Urinary bladder (tissue), 4 donors: ENCODE data around the gene MTPN. TPM values are rescaled to one million over a fixed set of nuclear protein-coding genes. Genes with fewer than 3 reads are reported as not detected.

ENCODE experiments used
- DNase-seq: peaks from one replicate; pipeline ENCODE4 v3.0.0-alpha.2; 2015; ENCODE audit errors: extremely low spot score
- H3K27ac ChIP-seq: one replicate; pipeline ENCODE4 v1.5.1; 2013; ENCODE audit warnings: low read depth, mild to moderate bottlenecking, moderate library complexity
- H3K36me3 ChIP-seq: one replicate; pipeline ENCODE4 v1.6.1; 2013; ENCODE audit warnings: mild to moderate bottlenecking, moderate library complexity; ENCODE audit not compliant: insufficient read depth
- H3K4me1 ChIP-seq: one replicate; pipeline ENCODE4 v1.6.1; 2013; ENCODE audit warnings: mild to moderate bottlenecking, moderate library complexity; ENCODE audit not compliant: insufficient read depth
- H3K4me3 ChIP-seq: one replicate; pipeline ENCODE4 v1.5.1; 2013; ENCODE audit warnings: low read depth, low read length
- WGBS: extraction: QIAGEN DNeasy Blood & Tissue Kit; methylation state at CpG from one replicate; pipeline ENCODE4 v1.1.7; 2013; 5-methylcytosine and 5-hydroxymethylcytosine counted together
- polyA plus RNA-seq: library from polyadenylated mRNA; stranded (reverse); fragments of 200-250 nt; gene quantifications from one replicate; pipeline ENCODE4 v1.2.3, GENCODE V29; 2013
- total RNA-seq: library from RNA; depleted of rRNA; stranded (reverse); fragments of >200 nt; gene quantifications from one replicate; pipeline ENCODE4 v1.2.3, GENCODE V29; 2014
- donor health status: healthy with polysubstance abuse.
- donor health status: healthy.

Gene MTPN
- total and polyA plus RNA-seq, 2 donors: 118 to 148 TPM

DNA sequence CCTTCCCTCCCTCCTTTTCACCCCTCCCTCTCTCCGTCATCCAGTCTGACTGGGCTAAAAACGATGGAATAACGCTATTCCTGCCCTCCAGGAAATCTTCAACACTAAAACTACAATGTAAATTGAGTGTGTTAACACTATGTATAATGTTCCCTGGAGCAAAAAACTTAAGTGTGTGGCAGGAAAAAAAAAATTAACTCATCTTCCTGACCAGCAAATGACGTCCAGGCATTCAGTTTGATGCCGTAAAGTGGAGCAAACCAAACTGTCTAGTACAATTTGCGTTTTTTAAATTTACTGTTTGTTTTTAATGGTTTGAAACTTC is 545 bp upstream of the MTPN start:
- WGBS: 65% methylated on average over 6 of the region's 6 CpGs
- DNase-seq: no peak
- H3K27ac ChIP-seq: no peak overlapping the region
- no peaks in the 10 kb centered on the region for H3K36me3 ChIP-seq
- H3K4me3 ChIP-seq: peak overlapping the region; percentile 84
- H3K4me1 ChIP-seq: peaks cover 2% of the 10 kb centered on the region

DNA sequence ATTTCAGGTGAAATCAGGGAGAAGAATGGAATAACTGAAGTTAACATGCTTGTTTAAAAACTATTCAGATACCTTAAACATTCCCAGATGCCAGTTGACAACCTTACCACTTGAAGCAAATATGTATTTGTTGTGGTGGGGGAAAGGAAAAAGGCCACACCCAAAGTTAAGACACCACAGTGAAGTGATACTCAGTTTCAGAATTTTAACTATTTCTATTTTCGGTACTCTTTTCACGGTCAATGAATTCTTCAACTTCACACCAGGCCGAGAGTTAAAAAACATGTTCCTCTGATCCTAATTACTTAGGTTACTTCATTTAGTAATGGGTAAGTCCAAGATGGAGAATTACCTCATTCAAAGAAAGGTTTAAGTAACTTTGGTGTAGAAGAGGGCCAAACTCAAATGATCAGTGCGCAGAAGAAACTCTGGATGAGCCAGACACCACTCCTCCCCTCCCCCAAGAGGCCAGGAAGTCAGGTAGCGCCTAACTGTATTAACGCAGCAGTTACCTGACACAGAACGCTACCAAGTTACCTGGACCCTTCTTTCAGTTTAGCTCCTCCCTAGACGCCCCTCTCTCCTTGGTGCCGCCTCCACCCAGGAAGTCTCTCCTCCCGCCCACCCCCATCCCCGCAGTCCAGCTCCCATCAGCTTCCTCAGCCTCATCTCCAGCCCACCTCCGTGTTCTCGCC is 700 bp downstream of the MTPN start:
- Histone ChIP-seq H3K27ac (peak overlapping the region; percentile 79), H3K4me3 (peak overlapping the region; percentile 84), H3K4me1 (peaks cover 2% of the 10 kb centered on the region), H3K36me3 (no peaks in the 10 kb centered on the region)
- DNase-seq: no peak
- WGBS: 5% methylated on average over 13 of the region's 13 CpGs

DNA sequence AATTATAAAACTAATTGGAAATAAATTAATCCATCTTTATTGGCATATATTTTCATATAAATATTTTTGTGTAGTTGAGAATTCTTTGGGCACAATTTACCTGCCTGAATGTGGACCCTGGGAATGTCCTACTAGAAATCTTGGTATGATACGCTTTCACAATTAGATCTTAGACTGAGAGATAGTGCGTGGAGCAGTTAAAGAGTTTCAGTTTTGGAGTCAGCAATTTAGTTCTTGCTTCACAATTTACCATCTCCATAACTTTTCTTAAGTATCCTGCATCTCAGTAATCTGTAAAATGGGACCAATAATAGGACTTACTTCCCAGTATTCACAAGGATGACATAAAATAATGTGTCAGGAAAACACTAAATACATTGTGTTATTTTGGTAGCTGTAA is 2.0 kb downstream of the MTPN start:
- Histone ChIP-seq H3K36me3 (no peaks in the 10 kb centered on the region), H3K27ac (no peak overlapping the region), H3K4me1 (peaks cover 2% of the 10 kb centered on the region), H3K4me3 (no peak overlapping the region)
- WGBS: 88% methylated on average over 2 of the region's 2 CpGs
- no peak for DNase-seq

DNA sequence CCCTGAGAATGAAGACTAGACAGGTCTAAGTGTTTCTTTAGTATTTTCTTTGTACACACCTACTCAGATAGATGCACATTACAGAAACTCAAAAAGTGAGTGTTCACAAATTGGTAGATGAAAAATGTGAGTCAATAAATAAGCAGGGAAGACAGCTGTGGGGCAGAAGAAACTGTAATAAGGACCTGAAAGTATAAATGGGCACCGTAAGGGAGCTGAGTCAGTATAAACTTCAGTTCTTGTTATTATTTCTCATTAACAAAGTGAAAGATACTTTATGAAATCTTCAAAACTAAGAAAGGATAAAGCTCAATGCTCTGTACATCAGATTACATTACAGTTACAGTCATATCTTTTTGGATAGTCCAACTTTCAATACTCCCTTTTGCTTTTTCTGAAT is 2.5 kb downstream of the MTPN start:
- no peak overlapping the region for H3K4me3 ChIP-seq
- WGBS: 61% methylated on average over 1 of the region's 1 CpG
- no peaks in the 10 kb centered on the region for H3K36me3 ChIP-seq
- DNase-seq: no peak
- H3K27ac ChIP-seq: no peak overlapping the region
- peaks cover 2% of the 10 kb centered on the region for H3K4me1 ChIP-seq

DNA sequence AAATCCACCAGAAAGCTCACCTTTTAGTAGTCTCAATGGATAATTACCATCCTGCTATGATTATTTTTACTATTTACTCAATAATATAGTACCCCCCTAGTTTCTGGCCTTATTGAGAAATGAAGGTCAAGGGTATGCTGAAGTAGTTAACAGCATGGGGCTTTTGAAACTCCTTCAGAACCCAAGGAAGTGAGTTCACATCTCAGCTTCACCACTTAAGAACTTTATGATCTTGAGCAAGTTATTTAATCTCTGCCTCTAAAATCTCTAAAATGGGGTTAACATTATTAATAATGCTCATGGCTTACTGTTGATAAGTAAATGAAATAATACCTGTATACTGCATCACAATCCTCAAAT is 5.8 kb downstream of the MTPN start:
- Histone ChIP-seq H3K4me3 (no peak overlapping the region), H3K27ac (no peak overlapping the region), H3K36me3 (no peaks in the 10 kb centered on the region), H3K4me1 (peaks cover 2% of the 10 kb centered on the region)
- no peak for DNase-seq

DNA sequence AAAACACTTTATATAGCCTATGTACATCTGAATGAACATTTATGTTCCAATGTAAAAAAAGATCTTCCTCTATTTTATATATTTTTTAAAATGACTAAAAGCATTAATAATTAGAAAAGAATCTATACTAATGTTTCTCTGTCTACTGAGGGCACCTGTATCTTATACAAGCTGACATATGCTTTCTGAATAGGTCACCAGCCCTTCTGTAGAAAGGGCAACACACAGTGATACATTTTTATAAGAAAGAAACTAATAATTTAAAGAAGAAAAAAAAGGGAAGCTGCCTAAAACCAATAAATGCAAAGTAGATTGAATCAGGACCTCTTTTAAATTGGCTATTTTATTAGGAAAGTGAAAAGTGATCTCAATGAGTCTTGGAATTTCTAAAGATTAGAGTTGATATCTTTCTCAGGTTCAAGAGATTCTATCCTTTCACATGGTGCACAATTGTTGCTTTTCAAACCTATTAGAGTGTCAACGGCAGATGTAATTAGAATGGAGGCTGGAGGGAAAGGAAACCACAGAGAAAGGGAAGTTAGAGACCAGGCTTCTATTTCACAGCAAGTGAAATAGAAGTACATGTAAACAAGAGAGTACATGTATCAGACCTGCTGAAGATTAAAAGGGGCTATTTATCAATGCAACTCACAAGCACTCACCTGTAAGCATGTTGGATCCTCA is 6.3 kb downstream of the MTPN start:
- WGBS: 81% methylated on average over 1 of the region's 1 CpG
- Histone ChIP-seq H3K4me1 (peaks cover 2% of the 10 kb centered on the region), H3K36me3 (no peaks in the 10 kb centered on the region), H3K27ac (no peak overlapping the region), H3K4me3 (no peak overlapping the region)
- DNase-seq: no peak

DNA sequence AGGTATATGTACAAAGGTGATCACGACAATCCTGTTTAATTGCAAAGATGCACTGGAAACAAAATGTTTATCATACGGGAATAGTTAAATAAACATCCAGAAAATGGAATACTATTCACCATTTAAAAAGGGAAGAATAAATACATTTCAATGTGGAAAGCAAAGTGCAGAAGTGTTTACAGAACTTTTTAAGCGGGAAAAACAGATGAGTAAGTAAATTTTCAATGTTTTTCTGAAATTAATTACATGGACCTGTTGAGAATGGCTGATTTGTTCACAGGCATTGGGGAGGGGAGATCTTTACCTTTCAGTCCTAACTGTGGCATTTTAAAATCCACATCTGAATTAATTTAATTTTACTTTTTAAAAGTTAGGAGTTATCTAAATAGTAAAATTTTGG is 7.1 kb downstream of the MTPN start:
- whole genome bisulfite sequencing: 97% methylated on average over 3 of the region's 3 CpGs
- DNase-seq: no peak
- H3K36me3 ChIP-seq: no peaks in the 10 kb centered on the region
- H3K27ac ChIP-seq: no peak overlapping the region
- no peak overlapping the region for H3K4me3 ChIP-seq
- peaks cover under 1% of the 10 kb centered on the region for H3K4me1 ChIP-seq

DNA sequence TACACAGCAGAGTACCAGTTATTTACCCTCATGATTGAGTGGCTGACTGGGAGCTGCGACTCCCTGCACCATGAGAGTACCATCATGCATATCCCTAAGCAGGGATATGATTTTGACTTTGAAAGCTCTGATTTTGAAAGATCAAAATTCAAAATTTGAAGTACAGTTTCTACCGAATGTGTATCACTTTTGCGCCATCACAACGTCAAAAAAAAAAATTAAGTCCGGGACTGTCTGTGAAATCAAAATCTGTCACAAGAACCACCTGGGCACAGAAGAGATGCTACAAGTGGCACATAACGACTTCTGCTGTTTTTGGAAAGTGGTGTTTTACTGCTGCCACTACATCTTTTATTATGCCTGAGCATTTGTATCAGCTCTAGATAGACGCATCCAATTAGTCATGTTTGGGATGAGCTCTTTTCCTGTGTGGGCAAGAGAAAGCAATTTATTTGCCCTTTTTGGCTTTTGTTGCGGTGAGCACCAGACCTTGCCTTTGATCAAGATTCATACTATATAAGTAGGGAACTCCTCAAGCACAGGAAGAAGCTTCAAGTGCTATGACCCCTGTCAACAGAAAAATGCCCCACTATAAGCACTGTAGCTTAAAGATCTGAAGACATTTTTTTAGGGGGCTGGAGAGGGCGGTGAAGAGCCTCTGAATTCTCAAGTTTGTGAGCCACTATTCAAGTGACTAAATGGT is 10.7 kb downstream of the MTPN start:
- H3K27ac ChIP-seq: no peak overlapping the region
- no peak for DNase-seq
- 91% methylated on average over 9 of the region's 9 CpGs for WGBS
- H3K4me1 ChIP-seq: no peaks in the 10 kb centered on the region
- H3K36me3 ChIP-seq: no peaks in the 10 kb centered on the region
- H3K4me3 ChIP-seq: no peak overlapping the region

DNA sequence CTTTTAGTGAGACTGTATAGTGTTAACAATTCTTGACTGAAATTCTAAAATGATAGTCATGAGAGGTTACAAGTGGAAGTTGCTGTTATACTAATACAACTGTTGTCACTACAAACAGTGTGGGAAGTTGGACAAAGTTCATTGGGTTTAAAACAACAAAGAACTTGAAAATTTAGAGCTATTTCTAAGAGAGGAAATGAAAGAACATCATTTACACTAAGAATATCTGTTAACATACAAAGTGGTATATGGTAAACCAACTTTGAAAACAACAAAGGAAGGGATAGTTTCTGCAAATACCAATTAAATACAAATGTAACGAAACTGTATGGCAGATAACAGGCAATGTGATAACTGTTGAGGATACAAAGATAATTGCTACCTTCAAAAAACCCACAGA is 11.6 kb downstream of the MTPN start:
- no peaks in the 10 kb centered on the region for H3K4me1 ChIP-seq

DNA sequence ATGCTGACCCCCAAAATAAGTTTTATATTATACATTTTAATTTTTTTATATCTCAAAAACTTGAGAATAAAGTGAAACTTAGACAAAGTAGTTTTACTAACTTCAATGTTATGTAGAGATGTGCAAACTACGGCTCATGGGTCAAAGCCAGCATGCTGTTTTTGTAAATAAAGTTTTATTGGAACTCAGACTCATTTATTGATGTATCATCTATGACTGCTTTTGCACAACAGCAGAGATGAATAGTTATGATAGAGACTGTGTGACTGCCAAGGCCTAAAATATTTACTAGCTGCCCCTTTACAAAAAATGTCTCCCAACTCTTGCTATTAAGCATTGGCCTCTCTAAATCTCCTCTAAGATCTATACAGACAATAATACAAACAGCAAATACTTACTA is 12.4 kb downstream of the MTPN start:
- 74% methylated on average over 1 of the region's 1 CpG for WGBS
- Histone ChIP-seq H3K4me1 (no peaks in the 10 kb centered on the region), H3K4me3 (no peak overlapping the region), H3K27ac (no peak overlapping the region), H3K36me3 (no peaks in the 10 kb centered on the region)
- no peak for DNase-seq

More for the DNA sequence above, 11.6 kb downstream of the MTPN start:
- WGBS: 94% methylated on average over 1 of the region's 1 CpG
- no peak overlapping the region for H3K4me3 ChIP-seq
- no peak overlapping the region for H3K27ac ChIP-seq
- no peaks in the 10 kb centered on the region for H3K36me3 ChIP-seq
- DNase-seq: no peak

DNA sequence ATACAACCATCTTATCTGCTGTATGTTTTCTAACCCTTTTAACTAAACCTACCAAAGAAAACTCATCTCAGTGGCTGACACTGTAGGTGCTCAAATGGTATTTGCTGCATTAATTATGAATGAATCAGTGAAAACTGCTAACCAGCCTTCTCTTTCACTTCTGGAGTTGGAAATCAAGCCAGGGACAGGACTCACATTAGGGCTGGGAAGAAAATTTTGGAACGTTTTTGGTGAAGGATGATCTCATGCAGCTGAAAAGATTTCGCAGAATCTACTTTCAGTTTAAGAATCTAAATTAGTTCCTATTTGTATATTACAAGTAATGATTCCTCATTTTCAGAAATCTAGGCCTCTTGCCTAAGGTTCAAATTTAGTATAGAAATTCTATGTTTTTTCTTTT is 12.9 kb downstream of the MTPN start:
- Histone ChIP-seq H3K4me3 (no peak overlapping the region), H3K27ac (no peak overlapping the region), H3K36me3 (no peaks in the 10 kb centered on the region), H3K4me1 (no peaks in the 10 kb centered on the region)
- no peak for DNase-seq
- WGBS: 43% methylated on average over 2 of the region's 2 CpGs

DNA sequence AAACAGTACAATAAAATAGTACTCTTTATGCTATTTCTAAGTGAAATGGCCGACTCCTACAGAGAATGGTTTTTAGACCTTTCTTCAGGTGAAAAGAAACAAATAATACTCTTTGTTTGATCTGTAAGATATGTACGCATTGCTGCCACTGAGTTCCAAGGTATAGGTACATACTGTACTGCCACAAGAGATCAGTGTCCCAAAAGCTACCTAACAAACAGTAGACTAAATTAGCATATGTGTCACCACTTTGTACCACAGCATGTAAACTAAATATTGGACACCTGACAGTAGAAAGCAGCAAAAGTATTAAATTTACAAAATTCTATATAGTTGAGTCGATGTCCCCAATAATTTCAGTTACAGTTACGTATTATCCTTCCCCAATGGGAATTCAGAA is 14.4 kb downstream of the MTPN start:
- no peaks in the 10 kb centered on the region for H3K36me3 ChIP-seq
- no peak overlapping the region for H3K4me3 ChIP-seq
- H3K4me1 ChIP-seq: no peaks in the 10 kb centered on the region
- H3K27ac ChIP-seq: no peak overlapping the region
- DNase-seq: no peak
- 92% methylated on average over 4 of the region's 4 CpGs for WGBS

DNA sequence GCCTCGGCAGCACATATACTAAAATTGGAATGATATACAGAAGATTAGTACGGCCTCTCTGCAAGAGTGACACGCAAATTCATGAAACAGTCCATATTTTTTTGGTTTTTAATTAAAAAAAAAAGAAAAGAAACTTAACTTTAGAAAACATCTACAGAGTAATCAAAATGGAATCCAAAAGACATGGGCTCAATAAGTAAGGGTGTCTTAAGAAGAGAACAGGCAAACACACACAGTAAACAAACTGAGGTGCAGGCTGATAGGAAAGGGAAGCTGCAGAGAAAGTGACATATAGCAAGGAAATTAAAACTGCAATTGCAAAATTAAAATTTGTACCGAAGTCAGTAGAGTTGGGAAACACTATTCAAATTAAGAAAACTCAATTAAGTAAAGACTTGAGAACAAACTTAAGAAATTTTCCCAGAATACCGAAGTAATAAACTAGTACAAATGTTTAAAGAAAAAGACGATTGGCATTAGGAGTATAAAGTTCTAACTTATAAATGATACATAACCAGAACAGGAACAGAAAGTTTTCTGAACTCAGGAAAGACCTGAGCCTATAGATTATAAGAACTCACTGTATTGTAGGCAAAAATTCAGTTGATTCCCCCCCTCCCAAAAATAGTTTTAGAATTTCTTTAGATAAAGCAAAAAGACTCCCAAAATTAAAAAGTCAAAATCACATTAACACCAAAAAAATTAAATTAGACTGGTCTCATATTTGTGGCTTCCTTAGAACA is 16.3 kb downstream of the MTPN start:
- WGBS: 84% methylated on average over 6 of the region's 6 CpGs
- H3K27ac ChIP-seq: no peak overlapping the region
- DNase-seq: no peak
- no peaks in the 10 kb centered on the region for H3K36me3 ChIP-seq
- no peaks in the 10 kb centered on the region for H3K4me1 ChIP-seq
- no peak overlapping the region for H3K4me3 ChIP-seq
